GM12878 (cell line): ENCODE data around the gene ZNF417. TPM values are rescaled to one million over a fixed set of nuclear protein-coding genes. Genes with fewer than 3 reads are reported as not detected.

Experiments used
- ATAC-seq: fragments of 200-7000 bp; cut with Tn5 transposase; 3 replicates; pipeline ENCODE4 v1.9.1; 2020; ENCODE audit warnings: mild to moderate bottlenecking, moderate library complexity
- BruUV-seq: library from RNA; stranded (reverse); fragments of 400-500 nt; replicated peaks from 2 replicates; lab custom pipeline; 2021; lab: Mats Ljungman, UMichigan
- CTCF ChIA-PET: fragments of 300-600 bp; sonication (Branson Sonifier 250); formaldehyde crosslinking; extraction: SDS; loops from one replicate; lab custom pipeline; 2021; ENCODE audit warnings: inconsistent platforms; lab: Yijun Ruan, JAX
- POLR2A ChIA-PET: fragments of 350-600 bp; formaldehyde crosslinking; extraction: SDS; loops from one replicate; lab custom pipeline; 2021; ENCODE audit warnings: inconsistent platforms; lab: Charles Lee
- RAD21 ChIA-PET: fragments of 300-600 bp; sonication (Branson Sonifier 250); formaldehyde crosslinking; loops from one replicate; lab custom pipeline; 2023; ENCODE audit warnings: antibody characterized with exemption; ENCODE audit not compliant: unreplicated experiment; lab: Charles Lee
- SMC1A ChIA-PET: fragments of 300-600 bp; sonication (Branson Sonifier 250); formaldehyde crosslinking; loops from one replicate; lab custom pipeline; 2023; ENCODE audit not compliant: unreplicated experiment, uncharacterized antibody; lab: Charles Lee
- DNase-seq: peaks from one replicate; pipeline ENCODE4 v3.0.0-alpha.2; 2011; ENCODE audit warnings: low read depth, low spot score
- FAIRE-seq: peaks from 3 replicates; lab custom pipeline; 2011; peaks lifted over from hg19 to GRCh38; lab: Jason Lieb, UNC
- H2AFZ ChIP-seq: 2 replicates; pipeline ENCODE4 v1.6.0; 2011; ENCODE audit warnings: low read depth, low read length, control low read depth; ENCODE audit not compliant: control insufficient read depth
- H3K27ac ChIP-seq: 2 replicates; pipeline ENCODE4 v1.5.1; 2011; ENCODE audit warnings: control low read depth; ENCODE audit not compliant: control insufficient read depth, insufficient read depth
- H3K27me3 ChIP-seq, 2 experiments: replicated peaks in 1 of 2; 2 replicates each; pipeline versions ENCODE4 v1.6.0 to v1.6.1; 2011; ENCODE audit warnings: low read length in 1 of 2; ENCODE audit not compliant: control insufficient read depth in 2 of 2, insufficient read depth in 2 of 2
- H3K36me3 ChIP-seq, 2 experiments: 2 replicates each; pipeline ENCODE4 v1.5.1; 2011; ENCODE audit warnings: low read length in 1 of 2; ENCODE audit not compliant: control insufficient read depth in 2 of 2, insufficient read depth in 2 of 2
- H3K4me1 ChIP-seq: 2 replicates; pipeline ENCODE4 v1.6.1; 2011; ENCODE audit warnings: mild to moderate bottlenecking, low read length, moderate library complexity, mixed read lengths; ENCODE audit not compliant: control insufficient read depth, insufficient read depth
- H3K4me2 ChIP-seq: 2 replicates; pipeline ENCODE4 v1.6.0; 2011; ENCODE audit warnings: control low read depth; ENCODE audit not compliant: control insufficient read depth, insufficient read depth
- H3K4me3 ChIP-seq: fragments of 200-600 bp; sonication (generic); 2 replicates; pipeline ENCODE4 v1.5.1; 2016
- H3K79me2 ChIP-seq: 2 replicates; pipeline ENCODE4 v1.6.0; 2011; ENCODE audit warnings: low read length; ENCODE audit not compliant: control insufficient read depth, insufficient read depth
- H3K9ac ChIP-seq: 2 replicates; pipeline ENCODE4 v1.8.0; 2011; ENCODE audit warnings: low read length, control low read depth, mixed read lengths; ENCODE audit not compliant: control insufficient read depth, insufficient read depth
- H3K9me3 ChIP-seq: replicated peaks from 3 replicates; pipeline ENCODE4 v1.5.1; 2011; ENCODE audit warnings: mild to moderate bottlenecking, low read length; ENCODE audit not compliant: control insufficient read depth, insufficient read depth
- H4K20me1 ChIP-seq: 2 replicates; pipeline ENCODE4 v1.6.0; 2011; ENCODE audit not compliant: control insufficient read depth, insufficient read depth
- BACH1 ChIP-seq: fragments of 450-650 bp; IDR thresholded peaks from 2 replicates; pipeline ENCODE4 v1.6.1; 2017; ENCODE audit warnings: mild to moderate bottlenecking, borderline replicate concordance
- BCLAF1 ChIP-seq: fragments of 450-650 bp; IDR thresholded peaks from 2 replicates; pipeline ENCODE4 v1.6.1; 2017; ENCODE audit warnings: antibody characterized with exemption, mild to moderate bottlenecking, moderate library complexity
- E2F8 ChIP-seq: fragments of 450-650 bp; IDR thresholded peaks from 2 replicates; pipeline ENCODE4 v1.6.1; 2018; ENCODE audit warnings: mild to moderate bottlenecking, low read depth, moderate library complexity; ENCODE audit not compliant: partially characterized antibody
- NFIC ChIP-seq: IDR thresholded peaks from 2 replicates; pipeline ENCODE4 v1.6.1; 2012; ENCODE audit warnings: low read depth, mild to moderate bottlenecking, inconsistent platforms, low read length, moderate library complexity
- REST ChIP-seq: IDR thresholded peaks from 2 replicates; pipeline ENCODE4 v1.6.1; 2012; ENCODE audit warnings: mild to moderate bottlenecking, low read depth, low read length
- RFX5 ChIP-seq: IDR thresholded peaks from 2 replicates; pipeline ENCODE4 v1.6.1; 2011; ENCODE audit warnings: low read depth, low read length, improper control_type of control experiment
- ZBTB11 ChIP-seq: fragments of 450-650 bp; formaldehyde crosslinking; IDR thresholded peaks from 2 replicates; pipeline ENCODE4 v1.5.0; 2022; ENCODE audit warnings: mild to moderate bottlenecking, missing genetic modification characterization
- ZNF384 ChIP-seq: IDR thresholded peaks from 2 replicates; pipeline ENCODE4 v1.6.1; 2012; ENCODE audit warnings: low read depth, mild to moderate bottlenecking, low read length, improper control_type of control experiment, borderline replicate concordance
- WGBS: methylation state at CpG from one replicate; pipeline ENCODE4 v1.1.6; 2016; ENCODE audit warnings: low lambda C conversion rate; ENCODE audit not compliant: insufficient replicate concordance, insufficient coverage; ENCODE audit errors: missing lambda C conversion rate; 5-methylcytosine and 5-hydroxymethylcytosine counted together
- in situ Hi-C: fragments of 300-500 bp; cut with MboI; formaldehyde crosslinking; loops from 9 replicates; pipeline ENCODE4 v1.14.3; 2018; ENCODE audit warnings: mixed read lengths
- intact Hi-C: fragments of 100-400 bp; cut with micrococcal nuclease; formaldehyde crosslinking; loops from one replicate; pipeline ENCODE4 v1.14.2; 2022; ENCODE audit not compliant: unreplicated experiment
- polyA plus RNA-seq, 11 experiments: library from polyadenylated mRNA; depleted of rRNA in 4 of 11; unstranded in 6 of 11; stranded (reverse) in 5 of 11; fragments of >200 nt; fragmentation: Nextera tagmentation in 4 of 11; fragmentation: Illumina TruSeq in 1 of 11; extraction: Ambion mirVana in 4 of 11; extraction: Trizol in 1 of 11; gene quantifications; 1 replicate in 1 of 11; 2 replicates in 10 of 11; pipeline versions ENCODE4 v1.2.1 to v1.2.3, GENCODE V29; 2011 to 2016; ENCODE audit warnings: inconsistent platforms in 2 of 11, missing spikeins in 2 of 11, low read depth in 1 of 11
- total RNA-seq, 4 experiments: library from RNA; depleted of rRNA in 3 of 4; stranded (reverse); fragments of >200 nt in 3 of 4; fragmentation: Illumina TruSeq in 1 of 4; extraction: Trizol in 1 of 4; gene quantifications; 2 replicates each; pipeline versions ENCODE4 v1.2.1 to v1.2.3, GENCODE V29; 2013 to 2021

ZNF417 gene
- total and polyA plus RNA-seq, 10 of the 15 experiments (the other 5 are each of a cell fraction or from before 2014, with no cell fraction given), result 1.3 to 13.6 (median 6.5) TPM

GRCh38 chr19:57947088-57947418 lies 30.7 kb upstream of the ZNF417 start (continued):
- TF ChIP-seq ZBTB11 (CRISPR knock-in tag) (no peak), E2F8 (no peak), RFX5 (no peak)

GRCh38 chr19:57946316-57946715 lies 29.9 kb upstream of the ZNF417 start:
- ChIA-PET POLR2A (interaction anchor here (0.5 kb wide), 1 partner anchor 648 kb away, joined by 3 read pairs; no protein-coding TSS in a partner anchor), CTCF (no interaction called here), RAD21 (no interaction called here), SMC1A (no interaction called here)
- 67% methylated on average over 2 of the region's 2 CpGs for WGBS
- FAIRE-seq (no peak), ATAC-seq (no peak), DNase-seq (no peak)
- Histone ChIP-seq H4K20me1 (no peaks in the 10 kb centered on the region), H3K27me3 (no peaks in the 10 kb centered on the region), H2AFZ (no peak overlapping the region), H3K4me2 (peak overlapping the region; percentile 76), H3K4me1 (no peaks in the 10 kb centered on the region), H3K79me2 (peaks cover 10% of the 10 kb centered on the region), H3K36me3 (peaks cover 8 to 11% of the 10 kb centered on the region in 2 experiments), H3K9ac (no peak overlapping the region), H3K9me3 (peaks cover 37% of the 10 kb centered on the region), H3K4me3 (peak overlapping the region; percentile 84), H3K27ac (no peak overlapping the region)
- BruUV-seq, result no TSS peak
- intact Hi-C loops (no loop called here), in situ Hi-C loops (no loop called here)
- TF ChIP-seq ZNF384 (no peak), BACH1 (no peak), BCLAF1 (no peak), NFIC (no peak), REST (no peak)
